Mammary epithelial cell (primary cell): ENCODE data around the gene RFX8.

Experiments used
- EZH2 ChIP-seq: IDR thresholded peaks from 2 replicates; pipeline ENCODE4 v1.6.1; 2012; ENCODE audit warnings: low read length, inconsistent platforms, borderline replicate concordance
- TF ChIP-seq, protein P1 (sequence below), 2 donors: IDR thresholded peaks in 1 of 2; conservative IDR thresholded peaks in 1 of 2; 2 replicates each; pipeline ENCODE4 v1.5.1; 2011 to 2012; ENCODE audit warnings: inconsistent platforms in 2 of 2, low read length in 2 of 2, mild to moderate bottlenecking in 2 of 2, control low read depth in 1 of 2, low read depth in 1 of 2; ENCODE audit not compliant: insufficient read depth in 1 of 2; ENCODE audit errors: extremely low read depth in 1 of 2

DNA sequence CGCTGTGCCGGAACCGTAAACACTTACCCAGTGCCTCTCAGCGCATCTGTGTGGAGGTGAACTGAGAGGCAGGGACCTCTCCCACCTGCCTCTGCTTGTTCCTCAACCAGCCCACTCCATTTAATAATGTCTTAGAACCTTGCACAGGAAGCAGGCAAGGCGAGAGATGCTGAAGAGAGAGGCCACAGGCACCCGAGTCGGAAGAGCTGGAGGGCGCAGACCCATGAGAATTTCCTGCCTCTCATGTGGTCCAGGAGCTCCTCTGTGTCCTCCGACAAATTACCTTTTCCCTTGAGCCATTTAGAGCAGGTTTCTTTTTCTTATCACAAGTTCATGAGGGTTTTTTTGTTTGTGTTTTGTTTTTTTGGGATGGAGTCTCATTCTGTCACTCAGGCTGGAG lies 4.9 kb upstream of the RFX8 start:
- TF ChIP-seq, protein P1, sequence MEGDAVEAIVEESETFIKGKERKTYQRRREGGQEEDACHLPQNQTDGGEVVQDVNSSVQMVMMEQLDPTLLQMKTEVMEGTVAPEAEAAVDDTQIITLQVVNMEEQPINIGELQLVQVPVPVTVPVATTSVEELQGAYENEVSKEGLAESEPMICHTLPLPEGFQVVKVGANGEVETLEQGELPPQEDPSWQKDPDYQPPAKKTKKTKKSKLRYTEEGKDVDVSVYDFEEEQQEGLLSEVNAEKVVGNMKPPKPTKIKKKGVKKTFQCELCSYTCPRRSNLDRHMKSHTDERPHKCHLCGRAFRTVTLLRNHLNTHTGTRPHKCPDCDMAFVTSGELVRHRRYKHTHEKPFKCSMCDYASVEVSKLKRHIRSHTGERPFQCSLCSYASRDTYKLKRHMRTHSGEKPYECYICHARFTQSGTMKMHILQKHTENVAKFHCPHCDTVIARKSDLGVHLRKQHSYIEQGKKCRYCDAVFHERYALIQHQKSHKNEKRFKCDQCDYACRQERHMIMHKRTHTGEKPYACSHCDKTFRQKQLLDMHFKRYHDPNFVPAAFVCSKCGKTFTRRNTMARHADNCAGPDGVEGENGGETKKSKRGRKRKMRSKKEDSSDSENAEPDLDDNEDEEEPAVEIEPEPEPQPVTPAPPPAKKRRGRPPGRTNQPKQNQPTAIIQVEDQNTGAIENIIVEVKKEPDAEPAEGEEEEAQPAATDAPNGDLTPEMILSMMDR (conservative IDR thresholded peaks at IDR 0.05 in 1 of 2, IDR thresholded peaks at IDR 0.05 in 1 of 2; ENCODE audit: extremely low read depth in 1 of 2, insufficient read depth in 1 of 2, low read depth in 1 of 2, low read length in 2 of 2), result no peak
- TF ChIP-seq EZH2, result no peak
